Activated CD8-positive, alpha-beta memory T cell treated with anti-CD3 and anti-CD28 coated beads for 48 hours (primary cell): ENCODE data around the gene DHX16.

ENCODE experiments used
- DNase-seq, 3 experiments: peaks; one replicate each; pipeline ENCODE4 v3.0.0-alpha.2; 2020; ENCODE audit warnings: low read depth in 2 of 3, low spot score in 2 of 3

Gene DHX16

DNA sequence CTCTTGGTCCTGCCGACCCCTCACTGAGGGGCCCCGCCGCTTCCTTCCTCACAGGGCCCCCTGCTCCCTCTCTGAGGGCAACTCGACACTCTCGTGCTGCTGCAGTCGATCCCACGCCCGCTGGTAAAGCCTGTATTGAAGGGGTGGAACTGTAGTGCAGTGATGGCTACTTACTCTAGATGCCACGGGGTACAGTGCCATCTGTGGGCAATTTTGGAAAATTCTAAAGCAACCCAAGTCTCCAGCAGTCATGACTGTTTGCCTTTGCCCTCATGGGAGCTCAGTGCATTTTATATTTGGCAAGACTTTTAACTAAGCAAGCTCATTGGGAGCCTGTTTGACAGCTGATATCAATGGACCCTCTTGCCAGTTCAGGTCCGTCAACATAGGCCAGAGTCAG is 32.3 kb downstream of the DHX16 start:
- DNase-seq: no peak

DNA sequence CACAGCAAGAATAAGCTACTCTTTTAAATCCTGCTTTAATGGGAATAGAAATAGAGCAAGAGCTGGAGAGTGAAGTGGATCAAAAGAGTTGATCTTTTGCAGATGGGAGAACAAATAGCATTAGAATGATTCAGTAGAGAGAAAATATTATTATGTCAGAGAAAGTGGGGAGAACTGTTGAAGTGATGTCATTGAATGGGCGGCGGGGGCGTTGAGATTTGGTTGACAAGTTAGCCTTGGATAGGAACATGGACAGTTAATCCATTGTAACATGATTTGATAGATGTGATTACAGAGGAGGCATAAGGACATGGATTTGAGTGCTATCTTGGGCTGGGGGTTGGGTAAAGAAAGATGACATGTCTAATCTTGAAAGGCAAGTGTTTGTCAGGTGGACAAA is 37.0 kb downstream of the DHX16 start:
- no peak for DNase-seq

DNA sequence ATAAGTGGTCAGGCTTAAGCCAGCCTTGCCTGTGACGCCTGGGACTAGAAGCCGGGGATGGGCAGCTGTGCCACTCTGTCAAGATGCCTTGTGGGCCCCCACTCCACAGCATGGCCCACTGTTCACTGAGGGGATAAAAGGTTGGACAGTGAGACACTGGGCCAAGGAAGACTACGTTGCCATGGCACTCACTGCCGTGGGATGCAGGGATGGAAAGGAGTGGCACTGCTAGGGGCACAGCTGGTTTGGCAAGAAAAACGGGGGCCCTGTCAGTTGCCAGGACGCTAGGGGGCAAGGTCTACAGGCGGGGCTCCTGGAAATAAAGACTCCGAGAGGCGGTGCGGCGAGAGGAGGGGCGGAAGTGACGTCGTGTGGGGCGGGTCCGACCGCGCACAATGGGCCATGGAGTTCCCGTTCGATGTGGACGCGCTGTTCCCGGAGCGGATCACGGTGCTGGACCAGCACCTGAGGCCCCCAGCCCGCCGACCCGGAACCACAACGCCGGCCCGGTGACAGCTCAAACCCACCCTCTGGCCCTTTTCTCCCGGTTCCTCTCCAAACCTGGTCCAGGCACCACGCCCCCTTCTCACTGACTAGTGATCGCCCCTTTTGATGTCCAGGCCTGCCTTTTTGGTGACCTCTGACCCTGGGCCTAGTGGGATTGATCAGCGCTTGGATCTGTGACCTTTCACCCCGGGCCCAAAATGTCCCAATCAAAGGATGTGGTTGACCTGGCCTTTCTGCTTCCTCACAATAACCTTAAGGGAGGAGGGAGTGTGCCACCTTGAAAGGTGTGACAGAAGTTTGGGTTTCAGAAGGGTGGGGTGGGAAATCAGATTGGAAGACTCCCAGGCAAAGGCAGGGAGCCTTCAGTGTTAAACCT is 46.1 kb downstream of the DHX16 start, which contains the start of gene ATAT1:
Gene ATAT1 (plus strand): TSS at position 391 of the 883 bp plus-strand sequence.
- DNase-seq: peak; percentile 66 to 77 (median 69)

DNA sequence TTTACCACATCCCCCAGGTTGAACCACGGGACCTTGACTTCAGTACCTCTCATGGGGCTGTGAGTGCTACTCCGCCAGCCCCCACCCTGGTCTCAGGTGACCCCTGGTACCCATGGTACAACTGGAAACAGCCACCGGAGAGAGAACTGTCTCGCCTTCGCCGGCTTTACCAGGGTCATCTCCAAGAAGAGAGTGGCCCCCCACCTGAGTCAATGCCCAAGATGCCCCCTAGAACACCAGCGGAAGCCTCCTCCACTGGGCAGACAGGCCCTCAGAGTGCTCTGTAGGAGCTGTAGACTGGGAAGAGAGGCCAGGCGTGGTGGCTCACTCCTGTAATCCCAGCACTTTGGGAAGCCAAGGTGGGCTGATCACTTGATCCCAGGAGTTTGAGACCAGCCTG is 47.3 kb downstream of the DHX16 start:
- DNase-seq: no peak

DNA sequence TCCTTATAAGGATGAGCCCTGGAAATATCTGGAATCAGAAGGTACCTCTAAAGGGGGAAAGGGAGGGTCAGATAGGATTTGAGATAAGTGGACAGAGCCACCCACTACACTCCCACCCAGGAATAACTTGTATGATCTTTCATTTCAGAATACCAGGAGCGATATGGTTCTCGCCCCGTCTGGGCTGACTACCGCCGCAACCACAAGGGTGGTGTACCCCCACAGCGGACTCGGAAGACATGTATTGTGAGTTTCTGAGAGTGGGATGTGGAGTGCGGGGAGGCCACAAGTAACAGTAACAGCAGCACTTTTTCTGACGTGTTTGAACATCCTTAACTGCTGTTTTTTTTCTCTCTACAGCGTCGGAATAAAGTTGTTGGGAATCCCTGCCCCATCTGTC is 53.2 kb downstream of the DHX16 start:
- DNase-seq: no peak

DNA sequence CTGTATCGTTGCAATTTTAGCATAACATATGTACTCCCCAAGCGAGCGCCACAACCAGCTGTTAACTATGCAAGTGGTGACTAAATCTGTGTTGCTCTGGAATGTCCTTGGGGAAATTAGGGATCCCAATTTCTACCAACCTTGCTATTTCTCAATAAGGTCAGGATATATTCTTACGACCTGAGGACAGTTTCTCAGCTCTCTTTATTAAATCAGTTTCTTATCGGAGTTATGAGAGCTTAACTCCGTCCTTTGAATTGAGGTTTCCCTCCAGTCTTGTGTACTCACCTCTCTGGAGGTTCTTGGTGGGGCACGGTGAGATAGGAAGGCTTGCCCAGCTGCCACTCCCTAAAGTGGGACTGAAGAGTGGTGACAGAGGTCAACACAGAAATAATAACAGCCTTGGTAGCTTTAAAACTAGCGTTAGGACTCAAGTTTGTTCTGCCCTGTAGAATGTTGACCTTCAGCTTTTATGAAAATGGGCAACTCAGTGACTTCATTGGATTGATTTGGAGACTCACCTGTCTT is 54.5 kb downstream of the DHX16 start:
- no peak for DNase-seq

DNA sequence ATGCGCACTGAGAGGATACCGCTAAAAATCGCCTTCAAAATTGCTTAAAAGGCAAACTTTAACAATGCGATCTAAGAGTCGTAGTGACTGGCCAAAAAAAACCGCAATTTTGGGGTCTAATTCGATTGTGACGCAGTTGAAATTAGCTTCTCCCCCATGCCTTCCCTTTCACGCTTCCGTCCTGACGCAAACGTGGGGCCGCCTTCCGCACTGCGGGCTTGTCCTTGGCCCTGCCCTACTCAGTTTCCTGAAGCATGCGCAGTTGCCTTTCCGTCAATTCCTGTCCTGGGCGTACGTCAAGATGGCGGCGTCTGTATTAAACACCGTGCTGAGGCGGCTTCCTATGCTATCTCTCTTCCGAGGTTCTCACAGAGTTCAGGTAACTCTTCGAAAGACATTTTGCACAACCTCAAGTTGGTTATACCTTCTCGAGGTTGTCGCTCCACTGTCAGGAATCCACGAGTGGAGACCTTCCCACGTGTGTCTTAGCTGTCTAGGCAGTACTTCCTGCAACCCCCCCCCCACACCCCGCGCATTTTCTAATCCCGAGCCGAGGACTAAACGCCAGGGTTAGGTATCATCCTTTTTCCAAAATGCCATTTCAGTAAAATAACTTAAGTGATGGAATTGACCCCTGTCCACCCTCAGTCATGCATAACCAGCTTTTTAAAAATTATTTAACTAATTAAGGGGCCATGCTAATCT is 55.1 kb downstream of the DHX16 start, which contains the start of gene MRPS18B:
Gene MRPS18B (plus strand): TSS at position 276 of the 705 bp plus-strand sequence. CDS start 26 bp downstream, at position 302.
- peak; percentile 71 to 93 (median 88) for DNase-seq

DNA sequence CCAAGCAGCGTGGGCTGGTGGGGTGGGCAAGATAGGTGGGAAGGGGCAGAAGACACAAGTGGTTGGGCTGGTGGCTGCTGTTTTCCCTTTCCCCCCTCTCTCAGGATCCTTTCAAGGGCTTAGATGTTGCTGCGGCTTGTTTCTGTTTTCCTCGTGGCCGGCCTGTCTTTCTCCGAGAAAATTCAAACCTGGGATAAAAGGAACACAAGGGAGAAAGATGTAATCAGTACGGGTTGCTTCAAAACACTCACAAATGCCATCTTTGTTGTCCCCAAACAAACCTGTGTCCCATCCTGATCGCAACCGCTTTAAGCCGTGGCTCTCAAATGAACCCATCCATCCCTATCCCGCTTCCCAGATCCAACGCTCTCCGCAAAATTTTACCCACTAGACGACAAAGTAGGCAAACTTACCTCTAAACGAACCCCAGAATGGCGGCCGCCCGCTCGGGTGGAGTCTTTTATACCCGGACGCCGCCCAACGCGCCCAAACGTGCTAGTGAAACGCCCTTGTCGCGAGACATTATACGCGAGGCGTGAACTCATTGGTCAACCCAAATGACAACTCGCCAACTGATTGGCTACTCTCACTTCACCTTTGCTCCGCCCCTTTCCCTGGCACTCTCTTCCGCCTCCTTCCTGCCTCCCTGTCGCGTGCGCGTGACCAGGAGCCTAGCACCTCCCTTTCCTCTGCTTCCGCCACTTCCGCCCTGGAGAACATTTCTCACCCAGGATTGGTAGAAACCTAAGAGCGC is 55.8 kb downstream of the DHX16 start, which contains the start of gene PPP1R10:
Gene PPP1R10 (minus strand): TSS at position 433 of the 754 bp plus-strand sequence. CDS start 7,299 bp downstream, outside the sequence.
- peak; percentile 91 to 98 (median 93) for DNase-seq

DNA sequence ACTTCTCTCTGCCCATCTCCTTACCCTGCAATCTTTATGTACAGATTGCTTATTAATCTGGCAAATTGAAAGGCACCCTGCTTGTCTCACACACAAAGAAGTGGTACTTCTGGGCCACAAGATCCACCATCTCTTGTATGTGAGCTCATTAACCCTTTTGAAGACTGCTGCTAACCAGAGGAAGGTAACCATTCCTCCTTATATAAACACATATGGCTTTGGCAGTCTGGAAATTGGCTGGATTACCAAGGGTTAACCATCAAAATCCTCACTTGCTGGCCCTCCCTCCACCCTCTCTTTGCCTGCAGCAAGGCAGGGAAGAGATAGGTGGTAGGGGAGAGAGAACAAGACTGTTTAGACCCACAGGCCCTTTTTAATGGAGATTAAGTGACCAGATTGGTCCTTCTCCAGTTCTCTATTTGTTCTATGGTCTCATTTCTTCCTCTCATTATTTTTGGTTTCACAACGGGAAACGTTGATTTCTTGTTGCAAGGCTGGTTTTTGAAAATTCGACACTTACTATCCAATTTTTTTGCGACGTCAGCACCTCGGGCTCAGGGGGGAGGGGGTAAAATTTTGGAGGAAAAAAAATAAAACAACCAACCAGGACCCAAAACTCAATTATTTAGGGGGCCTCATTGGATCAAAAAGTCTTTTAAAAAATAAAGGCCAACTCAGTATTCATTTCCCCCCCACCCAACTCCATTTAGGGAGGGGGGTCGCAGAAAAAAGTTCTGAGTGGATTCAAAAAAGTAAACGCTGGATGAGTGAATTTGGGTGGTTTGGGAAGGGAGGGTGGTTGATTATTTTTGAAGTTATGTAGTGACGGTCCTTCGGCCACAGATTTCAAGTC is 56.6 kb downstream of the DHX16 start:
- DNase-seq: no peak

DNA sequence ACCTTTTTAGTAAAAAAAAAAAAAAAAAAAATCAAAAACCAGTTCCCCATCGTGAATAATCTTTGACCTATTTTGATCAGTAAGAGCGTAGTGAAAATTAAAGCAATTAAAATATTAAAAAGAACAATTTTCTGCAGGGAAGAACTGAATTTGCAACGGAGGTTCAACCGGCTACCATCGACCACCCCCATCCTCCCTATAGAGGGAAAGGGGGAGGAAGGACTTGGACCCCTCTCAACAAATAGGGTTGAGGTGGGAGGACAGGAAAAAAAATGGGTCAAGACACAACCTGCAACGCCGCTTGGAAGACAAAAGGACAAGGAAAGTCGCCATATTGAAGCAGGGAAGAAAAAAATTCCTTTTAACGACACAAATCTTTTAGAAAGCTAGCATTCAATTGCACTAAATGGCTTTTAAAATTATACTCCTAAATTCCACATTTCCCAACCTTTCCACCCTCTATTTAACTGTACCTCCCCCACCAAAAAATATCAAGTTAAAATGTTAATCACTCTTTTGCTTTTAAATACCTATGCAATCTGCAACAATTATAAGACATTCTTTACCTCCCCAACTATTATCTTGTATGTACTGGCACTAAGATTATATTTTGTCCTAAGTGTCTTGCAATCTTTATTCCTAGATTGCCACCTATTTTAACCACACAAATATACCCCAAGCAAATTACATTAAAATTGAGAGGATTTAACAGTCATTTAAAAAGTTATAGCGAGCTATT is 57.4 kb downstream of the DHX16 start:
- no peak for DNase-seq

DNA sequence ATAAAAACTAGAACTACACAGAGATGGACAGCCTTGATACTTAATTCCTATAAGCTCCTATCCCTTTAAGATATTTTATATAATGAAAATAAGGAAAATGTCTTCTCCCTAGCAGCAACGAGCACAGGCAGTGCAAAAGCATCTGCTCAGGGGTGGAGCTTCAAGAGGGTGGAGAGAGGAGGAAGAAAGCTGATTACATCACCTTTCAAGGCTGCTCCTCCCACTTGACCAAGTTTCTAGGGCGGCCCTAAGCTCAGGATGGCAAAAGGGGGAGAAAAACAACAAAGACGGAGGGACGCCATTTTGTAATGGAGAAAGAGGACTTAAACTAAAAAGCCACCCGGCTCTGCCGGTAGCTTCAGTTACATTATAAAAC is 58.0 kb downstream of the DHX16 start:
- DNase-seq: peak; percentile 28 to 54 (median 53)

DNA sequence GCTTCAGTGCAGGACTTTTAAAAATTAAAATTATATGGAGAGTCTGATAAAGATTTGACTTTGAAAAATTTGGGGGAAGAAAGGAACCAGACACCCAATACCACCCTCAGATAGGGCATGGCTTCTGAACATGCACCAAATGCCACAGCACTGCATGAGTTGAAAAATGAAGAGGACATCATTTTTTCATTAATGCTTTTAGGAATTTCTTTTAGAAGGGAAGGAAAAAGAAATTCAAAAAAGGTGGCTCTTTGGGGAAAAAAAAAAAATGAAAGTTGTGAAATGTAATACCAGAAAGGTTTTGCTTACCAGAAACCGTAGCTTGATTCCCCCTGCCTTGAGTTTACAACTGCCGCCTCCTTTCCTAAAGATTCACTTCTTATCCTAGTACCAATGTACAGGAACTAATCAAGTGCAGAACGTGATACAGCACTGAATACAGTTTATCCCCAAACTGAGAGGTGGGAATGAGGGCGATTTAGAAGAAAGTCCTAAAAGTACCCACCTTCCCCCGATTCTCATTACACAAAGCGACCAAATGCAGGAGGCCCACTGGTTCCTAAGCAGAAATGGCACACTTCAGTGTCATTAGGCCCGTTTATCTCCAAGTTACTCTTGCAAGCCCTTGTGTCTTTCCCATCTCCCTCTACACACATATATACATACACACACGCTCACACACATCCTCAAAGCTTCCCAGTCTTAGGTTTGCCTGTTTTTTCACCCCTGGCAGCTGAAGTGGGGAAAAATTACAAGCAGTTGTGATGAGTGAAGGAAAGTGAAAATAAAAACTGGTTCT is 58.6 kb downstream of the DHX16 start:
- DNase-seq: no peak

DNA sequence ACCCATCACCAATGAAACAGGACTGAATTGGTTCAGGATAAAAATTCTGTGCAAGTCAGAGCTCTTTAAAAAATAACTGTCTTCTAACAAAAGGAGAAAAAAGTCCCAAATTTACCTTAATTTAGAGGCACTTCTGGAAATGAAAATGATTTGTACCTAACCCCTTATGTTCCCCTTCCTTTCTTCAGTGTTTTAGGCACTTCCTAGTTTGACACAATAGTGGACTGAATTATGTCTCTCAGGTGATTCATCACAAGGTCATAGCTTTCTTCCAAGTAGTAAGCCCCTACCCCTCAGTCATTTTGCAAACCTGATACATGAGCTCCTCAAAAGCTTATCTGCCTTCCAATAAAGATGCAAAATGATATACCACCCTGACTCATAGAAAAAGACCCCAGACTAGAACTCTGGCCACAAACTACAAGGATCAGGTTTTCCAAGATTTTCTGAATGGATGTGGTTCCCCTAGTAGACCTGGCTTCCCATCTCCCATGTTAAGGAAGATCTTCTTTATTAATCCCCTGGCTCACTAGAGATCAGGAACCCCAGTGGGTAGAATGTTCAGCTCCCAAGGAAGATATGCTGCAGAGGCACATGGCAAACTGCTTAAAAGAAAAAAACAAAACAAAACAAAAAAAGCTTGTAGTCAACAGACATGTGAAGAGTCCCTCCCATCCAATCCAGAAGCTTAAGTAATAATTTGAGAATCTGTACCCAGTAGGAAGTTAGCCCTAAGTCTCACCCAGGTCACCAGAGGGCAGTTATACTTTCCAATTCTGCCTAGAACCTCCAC is 59.4 kb downstream of the DHX16 start:
- no peak for DNase-seq

DNA sequence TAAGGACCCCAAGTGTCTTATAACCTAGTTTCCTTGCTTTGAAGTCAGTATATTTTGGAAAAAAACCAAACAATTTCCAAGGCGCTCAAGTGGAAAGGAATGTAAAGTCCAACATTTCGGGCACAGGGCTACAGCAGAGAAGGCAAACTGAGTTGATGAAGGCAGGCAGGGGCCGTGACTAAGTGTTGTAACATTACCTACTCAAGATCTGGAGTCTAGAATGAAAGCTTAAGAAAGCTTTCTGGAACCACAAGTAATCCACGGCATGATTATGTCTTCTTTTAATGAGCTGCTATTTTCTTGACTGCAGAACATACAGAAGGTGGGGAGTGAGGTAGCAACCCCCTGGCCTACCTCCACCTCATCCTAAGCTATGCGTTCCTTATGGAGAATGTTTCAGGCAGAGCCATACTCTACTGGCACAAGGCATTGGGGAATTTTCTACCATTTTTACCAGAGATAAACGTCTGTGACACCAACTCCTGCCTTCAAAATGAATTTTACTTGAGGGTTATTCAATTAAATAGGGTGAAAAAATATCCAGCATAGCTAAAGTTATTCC is 60.0 kb downstream of the DHX16 start:
- DNase-seq: no peak

DNA sequence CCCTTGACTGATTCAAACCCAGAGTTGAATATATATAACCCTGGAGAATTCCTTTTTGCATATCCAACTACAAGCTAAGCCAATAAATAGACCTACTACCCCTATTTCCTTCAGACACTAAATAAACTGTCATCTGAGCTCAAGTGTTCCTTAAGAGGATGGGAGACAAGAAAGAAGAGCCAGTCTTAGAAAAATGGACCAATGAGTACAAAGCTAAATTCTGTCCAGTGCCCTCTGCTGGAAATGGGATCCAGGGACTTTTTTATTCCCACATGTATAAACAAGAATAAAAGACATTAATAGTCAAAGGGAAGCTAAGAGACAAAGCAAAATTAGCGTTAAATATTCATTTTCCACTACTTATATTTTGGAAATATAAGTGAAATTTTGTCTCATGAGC is 60.6 kb downstream of the DHX16 start:
- DNase-seq: no peak

DNA sequence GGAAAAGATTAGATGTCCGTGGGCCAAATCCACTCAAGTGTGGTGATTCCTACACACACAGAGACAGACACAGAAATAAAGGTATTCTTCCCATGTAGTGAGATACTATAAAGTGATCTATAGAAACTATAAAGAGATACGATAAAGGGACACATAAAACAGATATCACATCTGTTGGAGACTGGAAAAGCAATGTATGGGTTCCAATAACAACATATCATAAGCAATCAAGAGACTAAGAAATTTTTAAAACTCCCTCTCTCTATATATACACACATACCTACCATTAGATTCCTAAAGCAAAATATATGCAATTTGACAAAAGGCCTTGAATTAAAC is 61.0 kb downstream of the DHX16 start:
- DNase-seq: no peak

DNA sequence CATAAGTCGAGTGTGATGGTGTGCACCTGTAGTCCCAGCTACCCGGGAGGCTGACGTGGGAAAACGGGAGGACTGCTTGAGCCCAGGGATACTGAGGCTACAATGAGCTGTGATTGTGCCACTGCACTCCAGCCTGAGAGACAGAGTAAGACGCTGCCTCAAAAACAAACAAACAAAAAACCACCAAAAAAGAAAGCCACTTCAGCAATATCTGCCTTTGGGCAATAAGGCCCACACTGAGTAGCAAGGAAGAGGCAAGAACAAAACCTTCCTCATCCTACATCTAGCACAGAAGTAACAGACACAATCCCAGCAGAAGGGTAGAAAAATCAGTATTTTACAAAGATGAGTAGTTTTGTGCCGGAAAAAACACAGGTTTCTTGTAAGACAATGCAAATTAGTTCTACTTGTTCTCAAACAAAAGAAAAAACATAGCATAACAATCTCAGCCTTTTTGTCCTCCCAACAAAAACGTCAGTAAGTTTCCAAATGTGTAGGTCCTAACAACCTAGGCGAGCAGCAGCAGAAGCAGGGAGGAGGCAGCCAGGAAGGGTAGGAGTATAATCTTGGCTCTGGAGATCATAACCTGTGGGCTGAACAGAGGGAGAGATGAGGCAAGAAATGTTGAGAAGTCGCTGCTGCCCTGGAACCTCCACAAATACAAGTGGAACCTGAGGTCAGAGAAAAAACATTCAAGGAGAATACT is 61.5 kb downstream of the DHX16 start:
- no peak for DNase-seq
